Mucosa of descending colon (tissue), 3 donors: Measurements from ENCODE around the gene TNC. TPM values are rescaled to one million over a fixed set of nuclear protein-coding genes. Genes with fewer than 3 reads are reported as not detected.

ENCODE experiments used
- ATAC-seq: fragments of 200-7000 bp; cut with Tn5 transposase; one replicate; pipeline ENCODE4 v1.9.1; 2020; ENCODE audit warnings: mild to moderate bottlenecking, moderate library complexity
- DNase-seq, 3 donors: peaks; one replicate each; pipeline ENCODE4 v3.0.0-alpha.2; 2020
- H3K36me3 ChIP-seq: fragments of 200-600 bp; one replicate; pipeline ENCODE4 v1.8.0; 2021; ENCODE audit warnings: low read depth, mild to moderate bottlenecking
- H3K4me1 ChIP-seq: fragments of 200-600 bp; one replicate; pipeline ENCODE4 v1.8.0; 2021; ENCODE audit warnings: low read depth, mild to moderate bottlenecking
- H3K4me3 ChIP-seq: fragments of 200-600 bp; one replicate; pipeline ENCODE4 v1.8.0; 2021; ENCODE audit warnings: mild to moderate bottlenecking
- H3K9me3 ChIP-seq: fragments of 200-600 bp; one replicate; pipeline ENCODE4 v1.8.0; 2021; ENCODE audit warnings: mild to moderate bottlenecking
- CTCF ChIP-seq: fragments of 200-600 bp; IDR thresholded peaks from one replicate; pipeline ENCODE4 v1.8.0; 2022; ENCODE audit warnings: antibody characterized with exemption, mild to moderate bottlenecking
- intact Hi-C, 2 donors: fragments of 100-400 bp; cut with DNase I in 1 of 2; cut with micrococcal nuclease in 1 of 2; formaldehyde crosslinking; loops; one replicate each; pipeline versions ENCODE4 v1.11.0 to v1.11.1; 2022; cut with DNase I, micrococcal nuclease
- total RNA-seq, 3 donors: library from RNA; stranded (reverse); fragmentation: NEBNext Ultra II Directional in 2 of 3; extraction: Animal tissue kit (Norgen Biotek cat#: 25700) in 2 of 3; gene quantifications; one replicate each; pipeline versions ENCODE4 v1.2.1 to v1.2.4, GENCODE V29; 2021 to 2023
- donor health status: DM: no; HTN: no; CAD: no; lungs with moderate emphysema.
- donor health status: DM: no; HTN: no; CAD: no.
- donor health status: DM: no; HTN: yes; CAD: no.

The TNC gene
- total RNA-seq, 3 donors from 2014 or later = 6.5 to 216 (median 48.0) TPM

DNA sequence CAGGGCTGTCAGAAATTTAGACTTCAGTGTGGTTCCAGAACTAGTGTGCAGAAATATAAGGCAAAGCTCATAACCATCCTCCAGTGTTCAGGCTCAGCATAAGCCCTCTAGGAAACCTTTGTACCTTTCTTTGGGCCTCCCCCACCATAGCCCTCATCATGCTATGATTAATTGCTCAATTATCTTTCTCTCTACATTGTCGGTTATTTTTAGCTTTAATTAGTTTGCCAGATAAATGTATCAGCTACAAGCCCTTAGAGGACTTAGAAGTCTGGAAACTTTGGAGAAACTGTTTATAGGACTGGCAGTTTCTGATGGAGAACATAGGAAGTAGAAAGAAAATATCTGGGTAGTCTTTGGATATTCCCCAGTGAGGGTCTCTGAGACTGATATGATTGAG lies 43.5 kb upstream of the TNC start:
- no peak for TF ChIP-seq CTCF
- Histone ChIP-seq H3K4me3 (no peak overlapping the region), H3K9me3 (no peaks in the 10 kb centered on the region), H3K4me1 (no peaks in the 10 kb centered on the region), H3K36me3 (no peaks in the 10 kb centered on the region)
- DNase-seq (no peak), ATAC-seq (no peak)
- intact Hi-C loops = no loop called here

- no peak for DNase-seq
- intact Hi-C loops = no loop called here
Observed at GRCh38 chr9:115158661-115159481, 40.9 kb upstream of the TNC start.

GRCh38 chr9:115157245-115157674 lies 39.3 kb upstream of the TNC start:
- no peak overlapping the region for H3K4me3 ChIP-seq
- no peaks in the 10 kb centered on the region for H3K9me3 ChIP-seq
- no peaks in the 10 kb centered on the region for H3K4me1 ChIP-seq
- TF ChIP-seq CTCF = no peak
- intact Hi-C loops = no loop called here
- ATAC-seq = peak; percentile 40
- no peaks in the 10 kb centered on the region for H3K36me3 ChIP-seq
- no peak for DNase-seq

More at GRCh38 chr9:115158661-115159481, 40.9 kb upstream of the TNC start:
- H3K4me1 ChIP-seq = no peaks in the 10 kb centered on the region
- H3K9me3 ChIP-seq = no peaks in the 10 kb centered on the region
- H3K36me3 ChIP-seq = no peaks in the 10 kb centered on the region
- no peak for TF ChIP-seq CTCF
- no peak for ATAC-seq
- no peak overlapping the region for H3K4me3 ChIP-seq

DNA sequence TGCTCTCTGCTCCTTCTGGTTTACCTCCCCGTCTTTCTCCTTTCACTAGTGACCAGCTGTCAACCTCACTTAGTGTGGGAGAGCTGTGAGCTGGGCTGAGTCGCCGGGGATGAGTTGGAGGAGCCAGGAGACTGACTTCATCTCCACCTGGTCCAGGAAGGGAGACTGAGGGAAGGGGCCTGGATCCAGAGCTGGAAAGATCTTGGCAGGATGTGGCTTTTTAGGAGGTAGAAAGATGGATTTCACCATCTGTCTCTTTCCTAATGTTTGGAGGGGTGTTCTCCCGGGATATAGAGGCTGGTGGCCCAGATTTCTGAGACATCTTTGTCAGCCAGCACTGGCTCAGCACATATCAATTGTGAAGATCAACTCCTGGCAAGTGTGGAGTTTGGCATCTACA lies 37.1 kb upstream of the TNC start:
- no peak overlapping the region for H3K4me3 ChIP-seq
- TF ChIP-seq CTCF = no peak
- H3K9me3 ChIP-seq = no peaks in the 10 kb centered on the region
- H3K4me1 ChIP-seq = no peaks in the 10 kb centered on the region
- intact Hi-C loops = no loop called here
- DNase-seq (no peak), ATAC-seq (no peak)
- H3K36me3 ChIP-seq = no peaks in the 10 kb centered on the region

DNA sequence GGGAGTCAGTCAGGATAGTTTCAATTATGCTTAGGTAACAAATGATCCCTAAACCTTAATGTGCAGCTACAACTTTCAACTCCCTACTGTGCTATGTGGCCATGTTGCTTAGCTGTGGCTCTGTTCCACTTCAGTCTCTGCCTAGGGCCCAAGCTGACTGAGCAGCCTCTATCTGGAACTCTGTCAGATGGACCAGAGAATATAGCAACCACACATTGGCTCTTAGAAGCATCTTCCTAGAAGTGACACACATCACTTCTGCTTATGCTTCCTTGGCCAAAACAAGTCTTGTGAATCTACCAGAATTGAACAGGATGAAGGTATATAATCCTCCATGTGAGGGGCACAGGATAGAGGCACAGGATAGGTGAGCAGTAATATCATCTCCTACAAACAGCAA lies 36.7 kb upstream of the TNC start:
- DNase-seq (no peak), ATAC-seq (no peak)
- H3K4me1 ChIP-seq = no peaks in the 10 kb centered on the region
- H3K36me3 ChIP-seq = no peaks in the 10 kb centered on the region
- TF ChIP-seq CTCF = no peak
- intact Hi-C loops = no loop called here
- H3K9me3 ChIP-seq = no peaks in the 10 kb centered on the region
- no peak overlapping the region for H3K4me3 ChIP-seq
